Measurements from ENCODE around the gene PBRM1.

Gene PBRM1

GRCh38 chr3:52663098-52663497 lies 22.6 kb downstream of the PBRM1 start:
- no peak for DNase-seq

- no peak for DNase-seq
Observed at GRCh38 chr3:52660046-52660445, 25.7 kb downstream of the PBRM1 start.

- DNase-seq, result no peak
Observed at GRCh38 chr3:52655895-52656294, 29.8 kb downstream of the PBRM1 start.

- DNase-seq, result no peak
Observed at GRCh38 chr3:52651592-52651991, 34.1 kb downstream of the PBRM1 start.

GRCh38 chr3:52650439-52650838 lies 35.3 kb downstream of the PBRM1 start:
- no peak for DNase-seq

- no peak for DNase-seq
Observed at GRCh38 chr3:52649461-52650210, 36.1 kb downstream of the PBRM1 start.

GRCh38 chr3:52645549-52645948 lies 40.2 kb downstream of the PBRM1 start:
- no peak for DNase-seq

GRCh38 chr3:52636673-52637072 lies 49.0 kb downstream of the PBRM1 start:
- DNase-seq, result peak in 2 of 3 experiments; percentile 1 to 70

- no peak for DNase-seq
Observed at GRCh38 chr3:52633786-52634185, 51.9 kb downstream of the PBRM1 start.

GRCh38 chr3:52625041-52625440 lies 60.7 kb downstream of the PBRM1 start:
- DNase-seq, result no peak

GRCh38 chr3:52623234-52623792 lies 62.4 kb downstream of the PBRM1 start:
- no peak for DNase-seq

- no peak for DNase-seq
Observed at GRCh38 chr3:52620580-52620979, 65.1 kb downstream of the PBRM1 start.

- DNase-seq, result no peak
Observed at GRCh38 chr3:52615166-52615565, 70.5 kb downstream of the PBRM1 start.

- DNase-seq, result no peak
Observed at GRCh38 chr3:52614689-52615088, 71.0 kb downstream of the PBRM1 start.

- no peak for DNase-seq
Observed at GRCh38 chr3:52609316-52609815, 76.3 kb downstream of the PBRM1 start.

- DNase-seq, result no peak
Observed at GRCh38 chr3:52608337-52608736, 77.4 kb downstream of the PBRM1 start.

- peak in 1 of 3 experiments; percentile 33 for DNase-seq
Observed at GRCh38 chr3:52606373-52607085, 79.2 kb downstream of the PBRM1 start.

- no peak for DNase-seq
Observed at GRCh38 chr3:52600258-52600657, 85.5 kb downstream of the PBRM1 start.

- DNase-seq, result no peak
Observed at GRCh38 chr3:52596658-52597265, 89.0 kb downstream of the PBRM1 start.

- DNase-seq, result no peak
Observed at GRCh38 chr3:52593103-52593502, 92.6 kb downstream of the PBRM1 start.

- DNase-seq, result no peak
Observed at GRCh38 chr3:52574056-52574965, 111.4 kb downstream of the PBRM1 start.

GRCh38 chr3:52572221-52572620 lies 113.5 kb downstream of the PBRM1 start:
- DNase-seq, result no peak
